ENCODE results near the gene OR6C6. TPM values are rescaled to one million over a fixed set of nuclear protein-coding genes. Genes with fewer than 3 reads are reported as not detected.

The OR6C6 gene
- total and polyA plus RNA-seq, 3 experiments from 2014 or later: not detected

DNA sequence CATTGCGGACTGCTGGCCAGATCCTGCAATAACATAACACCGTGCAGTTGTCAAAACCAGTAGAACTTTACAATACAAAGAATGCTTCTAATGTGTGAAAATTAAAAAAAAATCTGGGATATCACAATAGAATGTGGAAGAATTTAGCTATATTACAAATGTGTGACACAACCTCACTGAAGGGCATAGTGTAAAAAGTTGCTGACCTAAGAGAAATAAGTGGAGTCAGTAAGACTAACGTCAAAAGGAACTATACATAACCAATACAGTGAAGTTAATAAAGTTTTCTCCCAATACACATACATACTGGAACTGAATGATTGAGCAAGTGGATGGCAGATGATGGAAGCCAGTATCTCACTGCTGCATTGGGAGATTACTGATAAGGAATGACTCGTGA lies 39.5 kb downstream of the OR6C6 start:
- no peak for DNase-seq
- no peaks in the 10 kb centered on the region for H3K36me3 ChIP-seq (ENCODE audit: insufficient read depth, low read length)
- POLR2A ChIA-PET: no interaction called here
- no peaks in the 10 kb centered on the region for H3K27me3 ChIP-seq (ENCODE audit: insufficient read depth, low read length, poor library complexity, severe bottlenecking)
- H3K9me3 ChIP-seq (ENCODE audit: low read length): no peaks in the 10 kb centered on the region
- no peak overlapping the region for H3K4me3 ChIP-seq (ENCODE audit: low read length)
- H3K27me3 Mint-ChIP-seq: peaks cover 3 to 15% of the 10 kb centered on the region in 2 donors
- no peak overlapping the region for H3K27ac ChIP-seq (ENCODE audit: low read depth, low read length)
- no peaks in the 10 kb centered on the region for H3K9me3 Mint-ChIP-seq
- H3K4me1 ChIP-seq (ENCODE audit: insufficient read depth, low read length): no peaks in the 10 kb centered on the region
- no peak overlapping the region for H3K27ac Mint-ChIP-seq
- H3K36me3 Mint-ChIP-seq: no peaks in the 10 kb centered on the region
- H3K4me3 Mint-ChIP-seq: no peak overlapping the region
- H3K4me1 Mint-ChIP-seq: no peaks in the 10 kb centered on the region
- CTCF ChIA-PET: no interaction called here

DNA sequence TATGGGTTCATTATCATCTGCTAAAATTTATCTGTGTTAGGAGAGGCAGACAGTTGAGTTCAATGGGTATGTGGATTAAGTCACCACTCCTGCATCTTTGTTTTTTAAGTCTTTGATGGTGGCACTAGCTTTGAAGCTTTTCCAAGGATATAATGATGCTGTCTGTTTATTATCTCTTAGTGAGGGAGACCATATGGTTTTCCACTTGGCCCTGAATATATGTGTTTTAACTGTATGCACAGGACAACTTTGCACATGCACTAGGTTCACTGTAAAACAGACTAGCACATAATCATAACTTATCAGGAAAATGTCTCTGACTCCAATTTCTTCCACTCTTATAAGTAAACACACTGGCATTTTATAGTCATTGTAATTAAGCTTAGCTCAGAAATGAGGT lies 43.1 kb downstream of the OR6C6 start:
- no peaks in the 10 kb centered on the region for H3K4me1 ChIP-seq (ENCODE audit: insufficient read depth, low read length)
- no peaks in the 10 kb centered on the region for H3K36me3 ChIP-seq (ENCODE audit: insufficient read depth, low read length)
- Mint-ChIP-seq H3K27me3 (peaks cover 3 to 22% of the 10 kb centered on the region in 2 donors), H3K27ac (no peak overlapping the region), H3K9me3 (no peaks in the 10 kb centered on the region), H3K4me1 (no peaks in the 10 kb centered on the region), H3K4me3 (no peak overlapping the region), H3K36me3 (no peaks in the 10 kb centered on the region)
- ChIA-PET CTCF (no interaction called here), POLR2A (no interaction called here)
- H3K4me3 ChIP-seq (ENCODE audit: low read length): no peak overlapping the region
- H3K9me3 ChIP-seq (ENCODE audit: low read length): no peaks in the 10 kb centered on the region
- no peak overlapping the region for H3K27ac ChIP-seq (ENCODE audit: low read depth, low read length)
- no peaks in the 10 kb centered on the region for H3K27me3 ChIP-seq (ENCODE audit: insufficient read depth, low read length, poor library complexity, severe bottlenecking)
- DNase-seq: no peak

DNA sequence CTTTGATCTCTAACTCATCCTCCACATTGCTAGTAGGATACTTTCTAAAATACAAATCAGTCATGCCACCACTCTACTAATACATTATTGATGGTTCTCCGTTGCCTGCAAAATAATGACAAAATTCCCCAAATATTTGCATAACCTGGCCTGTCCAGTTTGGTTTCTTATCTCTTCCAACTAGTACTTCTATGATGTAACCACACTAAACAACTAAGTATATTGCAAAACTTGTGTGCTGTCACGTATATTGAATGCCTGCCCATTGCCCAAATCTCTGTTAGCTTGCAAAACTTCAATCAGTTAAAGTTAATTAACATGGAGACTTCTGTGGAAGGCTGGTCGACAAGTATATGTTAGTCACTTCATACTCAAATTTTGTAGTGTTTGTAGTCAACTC lies 45.4 kb downstream of the OR6C6 start:
- Mint-ChIP-seq H3K36me3 (no peaks in the 10 kb centered on the region), H3K9me3 (no peaks in the 10 kb centered on the region)

DNA sequence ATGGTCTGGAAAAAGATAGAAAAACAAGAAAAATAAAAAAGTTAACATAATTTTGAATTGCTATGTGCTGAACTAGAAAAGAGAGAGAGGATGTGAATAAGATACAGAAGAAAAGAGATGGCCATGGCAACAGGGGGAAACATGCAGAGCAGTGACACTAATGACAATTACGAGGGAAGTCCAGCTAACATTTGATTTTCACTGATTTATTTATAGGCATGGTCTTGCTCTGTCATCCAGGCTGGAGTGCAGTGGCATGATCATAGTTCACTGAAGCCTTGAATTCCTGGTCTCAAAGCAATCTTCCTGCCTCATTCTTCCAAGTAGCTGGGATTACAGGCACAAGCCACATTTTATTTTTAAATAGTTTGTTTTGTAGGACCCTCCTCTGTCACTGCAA lies 50.2 kb downstream of the OR6C6 start:
- Mint-ChIP-seq H3K4me3 (no peak overlapping the region), H3K27me3 (peaks cover 7 to 26% of the 10 kb centered on the region in 2 donors), H3K36me3 (no peaks in the 10 kb centered on the region), H3K9me3 (no peaks in the 10 kb centered on the region), H3K27ac (no peak overlapping the region), H3K4me1 (no peaks in the 10 kb centered on the region)
- H3K4me3 ChIP-seq (ENCODE audit: low read length): no peak overlapping the region
- DNase-seq: no peak
- no peaks in the 10 kb centered on the region for H3K36me3 ChIP-seq (ENCODE audit: insufficient read depth, low read length)
- H3K9me3 ChIP-seq (ENCODE audit: low read length): no peaks in the 10 kb centered on the region
- H3K27ac ChIP-seq (ENCODE audit: low read depth, low read length): no peak overlapping the region
- no peaks in the 10 kb centered on the region for H3K4me1 ChIP-seq (ENCODE audit: insufficient read depth, low read length)
- no peaks in the 10 kb centered on the region for H3K27me3 ChIP-seq (ENCODE audit: insufficient read depth, low read length, poor library complexity, severe bottlenecking)
- ChIA-PET POLR2A (no interaction called here), CTCF (no interaction called here)

More for the DNA sequence above, 45.4 kb downstream of the OR6C6 start:
- Mint-ChIP-seq H3K4me1 (no peaks in the 10 kb centered on the region), H3K27ac (no peak overlapping the region), H3K27me3 (peaks cover 1 to 29% of the 10 kb centered on the region in 2 donors), H3K4me3 (no peak overlapping the region)
- no peaks in the 10 kb centered on the region for H3K27me3 ChIP-seq (ENCODE audit: insufficient read depth, low read length, poor library complexity, severe bottlenecking)
- H3K36me3 ChIP-seq (ENCODE audit: insufficient read depth, low read length): no peaks in the 10 kb centered on the region
- no peaks in the 10 kb centered on the region for H3K9me3 ChIP-seq (ENCODE audit: low read length)
- no peak overlapping the region for H3K27ac ChIP-seq (ENCODE audit: low read depth, low read length)
- no peak overlapping the region for H3K4me3 ChIP-seq (ENCODE audit: low read length)
- CTCF ChIA-PET: no interaction called here
- no peak for DNase-seq
- POLR2A ChIA-PET: no interaction called here
- no peaks in the 10 kb centered on the region for H3K4me1 ChIP-seq (ENCODE audit: insufficient read depth, low read length)

DNA sequence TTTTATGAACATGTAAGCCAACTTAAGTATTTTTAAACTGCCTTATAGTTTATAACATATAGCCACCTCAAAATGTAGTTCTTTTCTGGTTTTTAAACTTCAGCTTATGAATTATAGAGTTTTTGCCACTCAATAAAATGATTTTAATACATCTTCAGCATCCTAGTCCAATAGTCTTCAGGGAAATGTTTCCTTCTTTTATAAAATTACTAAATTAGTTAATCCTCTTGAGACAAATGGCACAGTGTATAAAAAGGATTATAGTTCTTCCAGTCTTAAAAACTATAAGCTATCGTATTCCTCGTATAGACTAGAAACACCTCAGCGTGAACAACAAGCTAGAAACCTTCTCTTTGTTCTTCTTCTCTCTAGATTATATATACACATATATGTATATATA lies 52.1 kb downstream of the OR6C6 start, which contains the start of gene OR6C74:
OR6C74 (plus strand) TSS at position 301 of the 400 bp plus-strand sequence. CDS start 2,679 bp downstream, outside the sequence.
- CTCF ChIA-PET: no interaction called here
- DNase-seq: no peak
- Mint-ChIP-seq H3K4me3 (no peak within 1 kb of the TSS), H3K9me3 (no peaks in the 10 kb centered on the region), H3K36me3 (no peaks in the 10 kb centered on the region), H3K27ac (no peak within 1 kb of the TSS), H3K27me3 (peaks cover 9 to 21% of the 10 kb centered on the region in 2 donors), H3K4me1 (no peaks in the 10 kb centered on the region)
- Histone ChIP-seq H3K4me1 (ENCODE audit: insufficient read depth, low read length) (no peaks in the 10 kb centered on the region), H3K27ac (ENCODE audit: low read depth, low read length) (no peak within 1 kb of the TSS), H3K36me3 (ENCODE audit: insufficient read depth, low read length) (no peaks in the 10 kb centered on the region), H3K27me3 (ENCODE audit: insufficient read depth, low read length, poor library complexity, severe bottlenecking) (no peaks in the 10 kb centered on the region), H3K9me3 (ENCODE audit: low read length) (no peaks in the 10 kb centered on the region), H3K4me3 (ENCODE audit: low read length) (no peak within 1 kb of the TSS)
- POLR2A ChIA-PET: no interaction called here

Other genes starting within 250 kb of the OR6C6 start
- gene OR9K2, start 170.2 kb downstream of the OR6C6 start, total RNA-seq: not detected
- gene OR9K2, start 170.2 kb downstream of the OR6C6 start, polyA plus RNA-seq: not detected
- gene OR10A7, start 75.5 kb downstream of the OR6C6 start, total RNA-seq: not detected
- not detected for gene OR10A7, start 75.5 kb downstream of the OR6C6 start, polyA plus RNA-seq
- gene OR6C74, start 52.0 kb downstream of the OR6C6 start, total RNA-seq: not detected
- gene OR6C74, start 52.0 kb downstream of the OR6C6 start, polyA plus RNA-seq: not detected
- not detected for gene OR6C1, start 17.8 kb upstream of the OR6C6 start, total RNA-seq
- not detected for gene OR6C1, start 17.8 kb upstream of the OR6C6 start, polyA plus RNA-seq
- not detected for gene OR6C3, start 34.2 kb upstream of the OR6C6 start, total RNA-seq
- not detected for gene OR6C3, start 34.2 kb upstream of the OR6C6 start, polyA plus RNA-seq
- not detected for gene OR6C75, start 66.4 kb upstream of the OR6C6 start, total RNA-seq
- not detected for gene OR6C75, start 66.4 kb upstream of the OR6C6 start, polyA plus RNA-seq
- not detected for gene OR6C65, start 104.0 kb upstream of the OR6C6 start, total RNA-seq
- gene OR6C65, start 104.0 kb upstream of the OR6C6 start, polyA plus RNA-seq: not detected
- not detected for gene OR6C76, start 129.7 kb upstream of the OR6C6 start, total RNA-seq
- not detected for gene OR6C76, start 129.7 kb upstream of the OR6C6 start, polyA plus RNA-seq
- not detected for gene OR6C2, start 147.5 kb upstream of the OR6C6 start, total RNA-seq
- gene OR6C2, start 147.5 kb upstream of the OR6C6 start, polyA plus RNA-seq: not detected
- gene OR6C70, start 173.6 kb upstream of the OR6C6 start, total RNA-seq: not detected
- not detected for gene OR6C70, start 173.6 kb upstream of the OR6C6 start, polyA plus RNA-seq
- not detected for gene OR6C68, start 195.8 kb upstream of the OR6C6 start, total RNA-seq
- not detected for gene OR6C68, start 195.8 kb upstream of the OR6C6 start, polyA plus RNA-seq